ENCODE data around the gene CMC4. TPM values are rescaled to one million over a fixed set of nuclear protein-coding genes. Genes with fewer than 3 reads are reported as not detected.
A peak's percentile ranks its signal among the peaks of the same experiment; 100 is the strongest.

CMC4 gene
- total RNA-seq, 2 donors from 2014 or later, result 5.2 to 8.3 TPM

DNA sequence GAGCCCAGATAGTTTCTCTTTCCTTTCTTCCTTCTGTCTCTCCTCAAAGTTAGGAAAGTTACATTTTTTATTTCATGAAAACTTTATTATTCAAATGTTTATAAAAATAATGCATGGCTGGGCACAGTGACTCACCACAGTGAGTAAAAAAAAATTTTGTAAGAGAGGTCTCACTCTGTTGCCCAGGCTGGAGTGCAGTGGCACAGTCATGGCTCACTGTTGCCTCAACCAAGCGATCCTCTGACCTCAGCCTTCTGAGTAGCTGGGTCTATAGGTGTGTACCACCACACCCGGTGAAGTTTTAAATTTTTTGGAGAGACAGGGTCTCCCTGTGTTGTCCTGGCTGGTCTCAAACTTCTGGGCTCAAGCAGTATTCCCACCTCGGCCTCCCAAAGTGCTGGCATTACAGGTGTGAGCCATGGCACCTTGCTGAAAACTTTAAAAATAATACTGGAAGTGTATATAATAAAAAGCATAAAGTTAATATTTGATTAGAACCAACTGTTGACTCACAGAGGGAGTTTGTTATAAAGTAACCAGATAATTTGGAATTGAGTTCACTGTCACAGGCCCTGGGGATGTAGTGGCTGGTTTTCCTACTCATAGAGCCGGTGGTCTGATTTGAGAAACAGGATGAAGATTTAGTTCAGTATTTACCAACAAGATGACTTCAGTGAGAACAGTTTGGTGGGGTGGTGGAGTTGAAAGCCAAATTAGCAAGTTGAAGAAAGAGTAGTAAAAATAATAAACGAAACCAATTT, 18.0 kb downstream of the CMC4 start:
- TF ChIP-seq CTCF (conservative IDR thresholded peaks at IDR 0.05), result no peak
- Histone ChIP-seq H3K27ac (ENCODE audit: low read depth, low read length) (no peak overlapping the region), H3K4me3 (ENCODE audit: low read length) (no peak overlapping the region), H3K4me1 (ENCODE audit: control insufficient read depth, insufficient read depth, low read length) (no peaks in the 10 kb centered on the region), H3K9me3 (ENCODE audit: control insufficient read depth, low read length) (no peaks in the 10 kb centered on the region), H3K36me3 (ENCODE audit: control insufficient read depth, insufficient read depth, low read length) (peaks cover 5% of the 10 kb centered on the region), H3K9ac (ENCODE audit: extremely low read depth, low read length, poor library complexity, severe bottlenecking) (no peak overlapping the region), H3K27me3 (ENCODE audit: control insufficient read depth, insufficient read depth, low read length, poor library complexity, severe bottlenecking) (no peaks in the 10 kb centered on the region)
- Mint-ChIP-seq H3K36me3 (ENCODE audit: low read depth) (peaks cover 9% of the 10 kb centered on the region), H3K9me3 (peaks cover 53% of the 10 kb centered on the region), H3K27ac (no peak overlapping the region), H3K27me3 (ENCODE audit: insufficient read depth) (no peaks in the 10 kb centered on the region), H3K4me3 (no peak overlapping the region), H3K4me1 (peaks cover 5% of the 10 kb centered on the region)
- WGBS, 2 experiments (ENCODE audit: insufficient coverage in 1 of 2, insufficient read length in 1 of 2), result 99 to 100% methylated on average over 1 to 5 of the region's 5 CpGs
- DNase-seq, result no peak

- H3K9ac ChIP-seq (ENCODE audit: extremely low read depth, low read length, poor library complexity, severe bottlenecking), result no peak overlapping the region
- no peaks in the 10 kb centered on the region for H3K27me3 ChIP-seq (ENCODE audit: control insufficient read depth, insufficient read depth, low read length, poor library complexity, severe bottlenecking)
- peaks cover 58% of the 10 kb centered on the region for H3K9me3 Mint-ChIP-seq
- no peaks in the 10 kb centered on the region for H3K4me1 ChIP-seq (ENCODE audit: control insufficient read depth, insufficient read depth, low read length)
- no peak overlapping the region for H3K27ac ChIP-seq (ENCODE audit: low read depth, low read length)
- H3K36me3 ChIP-seq (ENCODE audit: control insufficient read depth, insufficient read depth, low read length), result peaks cover 5% of the 10 kb centered on the region
- H3K27ac Mint-ChIP-seq, result no peak overlapping the region
- no peaks in the 10 kb centered on the region for H3K9me3 ChIP-seq (ENCODE audit: control insufficient read depth, low read length)
- peaks cover 6% of the 10 kb centered on the region for H3K36me3 Mint-ChIP-seq (ENCODE audit: low read depth)
- 35% methylated on average over 6 of the region's 9 CpGs; no CpG with 5 or more reads in 1 of the 2 experiments for WGBS, 2 experiments (ENCODE audit: insufficient coverage in 1 of 2, insufficient read length in 1 of 2)
- peak; percentile 85 for DNase-seq
- no peak overlapping the region for H3K4me3 ChIP-seq (ENCODE audit: low read length)
- H3K4me3 Mint-ChIP-seq, result no peak overlapping the region
- H3K4me1 Mint-ChIP-seq, result peaks cover 5% of the 10 kb centered on the region
- H3K27me3 Mint-ChIP-seq (ENCODE audit: insufficient read depth), result no peaks in the 10 kb centered on the region
- TF ChIP-seq CTCF (conservative IDR thresholded peaks at IDR 0.05), result peak; percentile 74
Observed at GRCh38 chrX:155048977-155049619, 21.8 kb downstream of the CMC4 start.

GRCh38 chrX:155046811-155047528, 24.0 kb downstream of the CMC4 start:
- DNase-seq, result no peak
- Mint-ChIP-seq H3K27ac (peak overlapping the region; percentile 56), H3K36me3 (ENCODE audit: low read depth) (peaks cover 8% of the 10 kb centered on the region), H3K4me1 (peaks cover 5% of the 10 kb centered on the region), H3K27me3 (ENCODE audit: insufficient read depth) (no peaks in the 10 kb centered on the region), H3K9me3 (peaks cover 46% of the 10 kb centered on the region), H3K4me3 (no peak overlapping the region)
- TF ChIP-seq CTCF (conservative IDR thresholded peaks at IDR 0.05), result no peak
- Histone ChIP-seq H3K9ac (ENCODE audit: extremely low read depth, low read length, poor library complexity, severe bottlenecking) (no peak overlapping the region), H3K36me3 (ENCODE audit: control insufficient read depth, insufficient read depth, low read length) (peaks cover 3% of the 10 kb centered on the region), H3K9me3 (ENCODE audit: control insufficient read depth, low read length) (no peaks in the 10 kb centered on the region), H3K4me3 (ENCODE audit: low read length) (no peak overlapping the region), H3K27me3 (ENCODE audit: control insufficient read depth, insufficient read depth, low read length, poor library complexity, severe bottlenecking) (no peaks in the 10 kb centered on the region), H3K27ac (ENCODE audit: low read depth, low read length) (no peak overlapping the region), H3K4me1 (ENCODE audit: control insufficient read depth, insufficient read depth, low read length) (no peaks in the 10 kb centered on the region)
- 83 to 89% methylated on average over 1 to 5 of the region's 5 CpGs for WGBS, 2 experiments (ENCODE audit: insufficient coverage in 1 of 2, insufficient read length in 1 of 2)
